RWPE2 (cell line): ENCODE measurements around the gene EEPD1.
A peak's percentile ranks its signal among the peaks of the same experiment; 100 is the strongest.

Experiments used
- ATAC-seq: fragments of 200-7000 bp; cut with Tn5 transposase; 3 replicates; pipeline ENCODE4 v1.9.1; 2021; ENCODE audit warnings: low read depth
- DNase-seq: peaks from one replicate; pipeline ENCODE4 v3.0.0-alpha.2; 2020; ENCODE audit warnings: low spot score
- H3K27ac ChIP-seq: fragments of 450-650 bp; 2 replicates; pipeline ENCODE4 v1.5.1; 2017; ENCODE audit warnings: mild to moderate bottlenecking; ENCODE audit not compliant: poor library complexity, severe bottlenecking
- H3K27me3 ChIP-seq: fragments of 250-450 bp; sonication (Bioruptor Pico); 2 replicates; pipeline ENCODE4 v1.5.1; 2021; ENCODE audit warnings: mild to moderate bottlenecking, moderate library complexity; ENCODE audit not compliant: insufficient read depth, poor library complexity, severe bottlenecking
- H3K36me3 ChIP-seq: fragments of 250-450 bp; sonication (Bioruptor Pico); 2 replicates; pipeline ENCODE4 v1.5.1; 2020; ENCODE audit warnings: low read depth, mild to moderate bottlenecking, moderate library complexity
- H3K4me1 ChIP-seq: fragments of 250-450 bp; sonication (Bioruptor Pico); 2 replicates; pipeline ENCODE4 v1.5.1; 2021; ENCODE audit warnings: mild to moderate bottlenecking, moderate library complexity; ENCODE audit not compliant: insufficient read depth, poor library complexity, severe bottlenecking
- H3K4me3 ChIP-seq: fragments of 250-450 bp; sonication (Bioruptor Pico); 2 replicates; pipeline ENCODE4 v1.5.1; 2021; ENCODE audit warnings: mild to moderate bottlenecking, moderate library complexity; ENCODE audit not compliant: severe bottlenecking
- H3K9me3 ChIP-seq: fragments of 250-450 bp; sonication (Bioruptor Pico); 2 replicates; pipeline ENCODE4 v1.5.1; 2021; ENCODE audit warnings: mild to moderate bottlenecking, moderate library complexity; ENCODE audit not compliant: severe bottlenecking
- TF ChIP-seq, protein P1 (sequence below): fragments of 450-650 bp; IDR thresholded peaks from one replicate; pipeline ENCODE4 v1.5.1; 2017; ENCODE audit warnings: mild to moderate bottlenecking, moderate library complexity; ENCODE audit not compliant: poor library complexity, severe bottlenecking

EEPD1 gene

DNA sequence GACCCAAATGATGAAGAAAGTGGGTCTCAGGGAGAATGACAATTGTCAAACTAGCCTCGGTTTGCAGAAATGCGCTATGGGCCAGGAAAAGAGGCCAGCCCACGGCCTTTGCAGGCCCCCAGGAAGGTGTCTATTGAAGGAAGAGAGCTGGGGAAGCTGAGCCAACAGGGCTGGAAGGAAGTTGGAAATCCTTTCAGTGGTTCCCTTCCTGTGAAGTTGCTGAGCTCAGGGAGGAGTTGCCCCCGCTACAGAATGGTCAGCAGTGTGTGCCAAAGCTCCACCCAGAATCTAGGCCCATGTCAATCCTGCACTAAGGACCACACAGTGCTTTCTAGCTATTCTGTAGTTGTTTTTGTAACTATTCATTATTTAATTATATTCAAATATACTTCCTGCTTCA is 145.1 kb downstream of the EEPD1 start:
- DNase-seq (no peak), ATAC-seq (no peak)
- H3K4me1 ChIP-seq = peaks cover under 1% of the 10 kb centered on the region
- H3K27ac ChIP-seq = no peak overlapping the region
- H3K36me3 ChIP-seq = no peaks in the 10 kb centered on the region
- no peak overlapping the region for H3K4me3 ChIP-seq
- no peaks in the 10 kb centered on the region for H3K9me3 ChIP-seq
- H3K27me3 ChIP-seq = no peaks in the 10 kb centered on the region
- TF ChIP-seq, protein P1, sequence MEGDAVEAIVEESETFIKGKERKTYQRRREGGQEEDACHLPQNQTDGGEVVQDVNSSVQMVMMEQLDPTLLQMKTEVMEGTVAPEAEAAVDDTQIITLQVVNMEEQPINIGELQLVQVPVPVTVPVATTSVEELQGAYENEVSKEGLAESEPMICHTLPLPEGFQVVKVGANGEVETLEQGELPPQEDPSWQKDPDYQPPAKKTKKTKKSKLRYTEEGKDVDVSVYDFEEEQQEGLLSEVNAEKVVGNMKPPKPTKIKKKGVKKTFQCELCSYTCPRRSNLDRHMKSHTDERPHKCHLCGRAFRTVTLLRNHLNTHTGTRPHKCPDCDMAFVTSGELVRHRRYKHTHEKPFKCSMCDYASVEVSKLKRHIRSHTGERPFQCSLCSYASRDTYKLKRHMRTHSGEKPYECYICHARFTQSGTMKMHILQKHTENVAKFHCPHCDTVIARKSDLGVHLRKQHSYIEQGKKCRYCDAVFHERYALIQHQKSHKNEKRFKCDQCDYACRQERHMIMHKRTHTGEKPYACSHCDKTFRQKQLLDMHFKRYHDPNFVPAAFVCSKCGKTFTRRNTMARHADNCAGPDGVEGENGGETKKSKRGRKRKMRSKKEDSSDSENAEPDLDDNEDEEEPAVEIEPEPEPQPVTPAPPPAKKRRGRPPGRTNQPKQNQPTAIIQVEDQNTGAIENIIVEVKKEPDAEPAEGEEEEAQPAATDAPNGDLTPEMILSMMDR = no peak

GRCh38 chr7:36299223-36299774 is 146.2 kb downstream of the EEPD1 start:
- Histone ChIP-seq H3K27ac (no peak overlapping the region), H3K27me3 (no peaks in the 10 kb centered on the region), H3K4me3 (no peak overlapping the region), H3K9me3 (no peaks in the 10 kb centered on the region), H3K36me3 (no peaks in the 10 kb centered on the region), H3K4me1 (peaks cover 9% of the 10 kb centered on the region)
- TF ChIP-seq, protein P1 = no peak
- DNase-seq (no peak), ATAC-seq (no peak)

GRCh38 chr7:36299823-36300341 is 146.8 kb downstream of the EEPD1 start:
- ATAC-seq (no peak), DNase-seq (peak; percentile 32)
- TF ChIP-seq, protein P1 = no peak
- Histone ChIP-seq H3K36me3 (no peaks in the 10 kb centered on the region), H3K9me3 (no peaks in the 10 kb centered on the region), H3K27ac (no peak overlapping the region), H3K4me1 (peaks cover 9% of the 10 kb centered on the region), H3K27me3 (no peaks in the 10 kb centered on the region), H3K4me3 (no peak overlapping the region)

- no peak for ATAC-seq
- H3K4me1 ChIP-seq = peaks cover 9% of the 10 kb centered on the region
- TF ChIP-seq, protein P1 = no peak
- no peaks in the 10 kb centered on the region for H3K36me3 ChIP-seq
- no peak overlapping the region for H3K4me3 ChIP-seq
- H3K27ac ChIP-seq = no peak overlapping the region
- H3K27me3 ChIP-seq = no peaks in the 10 kb centered on the region
- DNase-seq = peak; percentile 8
- H3K9me3 ChIP-seq = no peaks in the 10 kb centered on the region
These were observed 147.8 kb downstream of the EEPD1 start for GRCh38 chr7:36300696-36301350.
